Measurements from ENCODE around the gene KIAA1210. TPM values are rescaled to one million over a fixed set of nuclear protein-coding genes. Genes with fewer than 3 reads are reported as not detected.

Gene KIAA1210
- total and polyA plus RNA-seq, 4 donors = not detected

DNA sequence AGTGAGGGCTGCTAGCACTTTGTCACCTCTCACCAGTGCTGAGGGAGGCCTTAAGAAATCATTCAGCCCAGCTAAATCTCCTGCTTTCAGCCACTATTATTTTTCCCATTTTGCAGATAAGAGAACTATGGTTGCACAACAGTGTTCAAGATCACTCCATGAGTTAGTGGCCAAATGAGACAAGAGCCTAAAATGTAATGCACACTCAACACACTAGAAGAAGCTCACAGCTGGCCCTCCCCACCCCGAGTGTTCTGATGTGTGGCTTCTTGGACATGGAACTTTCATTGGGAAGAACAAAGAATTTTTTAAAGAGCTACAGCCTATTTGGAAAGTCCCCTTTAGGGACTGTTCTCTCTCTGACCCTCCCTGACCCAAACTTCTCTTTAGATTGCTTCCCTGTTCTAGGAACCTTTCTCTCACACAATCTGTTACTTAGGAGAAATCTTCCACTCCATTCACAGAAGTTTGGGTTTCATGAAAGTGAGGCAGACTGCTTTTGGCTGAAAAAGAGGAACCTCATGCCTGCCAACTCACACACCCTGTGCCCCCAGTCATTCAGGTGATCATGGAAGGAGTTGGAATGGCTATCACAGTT, 98.8 kb downstream of the KIAA1210 start (continued):
- TF ChIP-seq RAD21 (IDR thresholded peaks at IDR 0.05) = no peak

Other genes starting within 250 kb of the KIAA1210 start
- gene LONRF3, start 153.2 kb downstream of the KIAA1210 start, total RNA-seq = 10 to 100 TPM in 1 of 2 donors, 1 to 10 TPM in 1; 6.7 to 26.7 TPM
- gene LONRF3, start 153.2 kb downstream of the KIAA1210 start, polyA plus RNA-seq = 1 to 10 TPM; 2.0 to 4.8 TPM
- not detected for gene CT47C1, start 54.8 kb downstream of the KIAA1210 start, total RNA-seq
- gene CT47C1, start 54.8 kb downstream of the KIAA1210 start, polyA plus RNA-seq = not detected
- gene PGRMC1, start 108.5 kb upstream of the KIAA1210 start, total RNA-seq = 100 to 1,000 TPM; 180 to 314 TPM
- 100 to 1,000 TPM; 267 to 346 TPM for gene PGRMC1, start 108.5 kb upstream of the KIAA1210 start, polyA plus RNA-seq